Endodermal cell (in vitro differentiated cells): ENCODE data around the gene ASIC4. TPM values are rescaled to one million over a fixed set of nuclear protein-coding genes. Genes with fewer than 3 reads are reported as not detected.

Experiments
- DNase-seq: peaks from one replicate; pipeline ENCODE4 v3.0.0-alpha.2; 2017
- H3K27ac ChIP-seq: 2 replicates; pipeline ENCODE4 v1.5.1; 2013; ENCODE audit warnings: mild to moderate bottlenecking, low read depth, low read length, moderate library complexity
- H3K27me3 ChIP-seq: 2 replicates; pipeline ENCODE4 v1.6.1; 2013; ENCODE audit warnings: mild to moderate bottlenecking, low read length, moderate library complexity; ENCODE audit not compliant: insufficient read depth, control insufficient read depth, poor library complexity, severe bottlenecking
- H3K36me3 ChIP-seq: 2 replicates; pipeline ENCODE4 v1.7.0; 2013; ENCODE audit warnings: mild to moderate bottlenecking, low read length, moderate library complexity; ENCODE audit not compliant: control insufficient read depth, insufficient read depth
- H3K4me1 ChIP-seq: one replicate; pipeline ENCODE4 v1.7.0; 2013; ENCODE audit warnings: low read length; ENCODE audit not compliant: control insufficient read depth, insufficient read depth
- H3K4me3 ChIP-seq: 2 replicates; pipeline ENCODE4 v1.5.1; 2013; ENCODE audit warnings: mild to moderate bottlenecking, low read length, moderate library complexity
- H3K9ac ChIP-seq: 2 replicates; pipeline ENCODE4 v1.6.1; 2013; ENCODE audit warnings: mild to moderate bottlenecking, low read length, moderate library complexity; ENCODE audit not compliant: poor library complexity, severe bottlenecking; ENCODE audit errors: extremely low read depth
- H3K9me3 ChIP-seq: 2 replicates; pipeline ENCODE4 v1.6.1; 2013; ENCODE audit warnings: mild to moderate bottlenecking, low read length, moderate library complexity; ENCODE audit not compliant: control insufficient read depth
- H3K27ac Mint-ChIP-seq: 2 replicates; pipeline ENCODE4 v1.8.0; 2020; ENCODE audit warnings: mixed read lengths
- H3K27me3 Mint-ChIP-seq: 2 replicates; pipeline ENCODE4 v1.8.0; 2021; ENCODE audit warnings: mild to moderate bottlenecking, mixed read lengths; ENCODE audit not compliant: insufficient read depth
- H3K36me3 Mint-ChIP-seq: 2 replicates; pipeline ENCODE4 v1.8.0; 2020; ENCODE audit warnings: low read depth, mixed read lengths
- H3K4me1 Mint-ChIP-seq: 2 replicates; pipeline ENCODE4 v1.8.0; 2020; ENCODE audit warnings: mixed read lengths
- H3K4me3 Mint-ChIP-seq: 2 replicates; pipeline ENCODE4 v1.8.0; 2020; ENCODE audit warnings: mild to moderate bottlenecking, moderate library complexity, mixed read lengths
- H3K9me3 Mint-ChIP-seq: 2 replicates; pipeline ENCODE4 v1.8.0; 2020; ENCODE audit warnings: mild to moderate bottlenecking, mixed read lengths
- WGBS, 2 experiments: methylation state at CpG; one replicate each; pipeline versions ENCODE4 v1.1.5 to v1.1.7; 2013; ENCODE audit warnings: missing lambda C conversion rate in 2 of 2, mixed read lengths in 1 of 2; ENCODE audit not compliant: insufficient coverage in 1 of 2, insufficient read length in 1 of 2; 5-methylcytosine and 5-hydroxymethylcytosine counted together
- total RNA-seq, 2 donors: library from RNA; stranded (reverse); fragmentation: NEBNext Ultra II Directional in 1 of 2; extraction: Animal tissue kit (Norgen Biotek cat#: 25700) in 1 of 2; gene quantifications; 2 replicates in 1 of 2; 3 replicates in 1 of 2; pipeline ENCODE4 v1.2.1, GENCODE V29; 2021
- TF ChIP-seq, protein P1 (sequence below): fragments of 200-600 bp; sonication (generic); conservative IDR thresholded peaks from 2 replicates; pipeline ENCODE4 v1.5.0; 2021; ENCODE audit warnings: antibody characterized with exemption, mild to moderate bottlenecking

ASIC4 gene
- total RNA-seq, 2 donors from 2014 or later = 0.29 to 1.00 TPM

DNA sequence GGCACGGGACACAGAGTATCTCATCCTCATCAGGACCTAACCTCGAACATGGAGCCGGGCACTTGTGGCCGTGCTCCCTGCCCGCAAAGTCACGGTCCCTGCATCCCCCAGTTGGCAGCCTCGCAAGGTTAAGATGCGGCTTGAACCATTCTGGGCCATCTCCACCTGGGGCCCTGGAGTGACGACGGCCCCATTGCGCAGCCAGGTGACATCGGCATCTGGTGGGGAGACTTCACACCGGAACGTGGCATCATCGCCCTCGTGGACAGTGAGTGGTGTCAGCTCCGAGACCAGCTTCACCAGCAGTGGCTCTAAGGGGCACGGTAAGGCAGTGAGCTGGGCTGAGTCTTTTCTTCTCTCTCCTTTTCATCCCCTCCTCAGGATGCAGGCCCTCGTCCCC, 42.1 kb downstream of the ASIC4 start:
- Histone ChIP-seq H3K27me3 (peaks cover 17% of the 10 kb centered on the region), H3K36me3 (no peaks in the 10 kb centered on the region), H3K4me1 (peaks cover 10% of the 10 kb centered on the region), H3K9ac (no peak overlapping the region), H3K27ac (no peak overlapping the region), H3K9me3 (no peaks in the 10 kb centered on the region), H3K4me3 (no peak overlapping the region)
- H3K4me3 Mint-ChIP-seq = no peak overlapping the region
- TF ChIP-seq, protein P1, sequence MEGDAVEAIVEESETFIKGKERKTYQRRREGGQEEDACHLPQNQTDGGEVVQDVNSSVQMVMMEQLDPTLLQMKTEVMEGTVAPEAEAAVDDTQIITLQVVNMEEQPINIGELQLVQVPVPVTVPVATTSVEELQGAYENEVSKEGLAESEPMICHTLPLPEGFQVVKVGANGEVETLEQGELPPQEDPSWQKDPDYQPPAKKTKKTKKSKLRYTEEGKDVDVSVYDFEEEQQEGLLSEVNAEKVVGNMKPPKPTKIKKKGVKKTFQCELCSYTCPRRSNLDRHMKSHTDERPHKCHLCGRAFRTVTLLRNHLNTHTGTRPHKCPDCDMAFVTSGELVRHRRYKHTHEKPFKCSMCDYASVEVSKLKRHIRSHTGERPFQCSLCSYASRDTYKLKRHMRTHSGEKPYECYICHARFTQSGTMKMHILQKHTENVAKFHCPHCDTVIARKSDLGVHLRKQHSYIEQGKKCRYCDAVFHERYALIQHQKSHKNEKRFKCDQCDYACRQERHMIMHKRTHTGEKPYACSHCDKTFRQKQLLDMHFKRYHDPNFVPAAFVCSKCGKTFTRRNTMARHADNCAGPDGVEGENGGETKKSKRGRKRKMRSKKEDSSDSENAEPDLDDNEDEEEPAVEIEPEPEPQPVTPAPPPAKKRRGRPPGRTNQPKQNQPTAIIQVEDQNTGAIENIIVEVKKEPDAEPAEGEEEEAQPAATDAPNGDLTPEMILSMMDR = no peak
- DNase-seq = no peak
- no peak overlapping the region for H3K27ac Mint-ChIP-seq
- 96 to 99% methylated on average over 18 to 19 of the region's 19 CpGs for WGBS, 2 experiments
- H3K9me3 Mint-ChIP-seq = no peaks in the 10 kb centered on the region
- H3K36me3 Mint-ChIP-seq = peaks cover 31% of the 10 kb centered on the region
- H3K4me1 Mint-ChIP-seq = peaks cover 9% of the 10 kb centered on the region
- H3K27me3 Mint-ChIP-seq = peaks cover 24% of the 10 kb centered on the region

DNA sequence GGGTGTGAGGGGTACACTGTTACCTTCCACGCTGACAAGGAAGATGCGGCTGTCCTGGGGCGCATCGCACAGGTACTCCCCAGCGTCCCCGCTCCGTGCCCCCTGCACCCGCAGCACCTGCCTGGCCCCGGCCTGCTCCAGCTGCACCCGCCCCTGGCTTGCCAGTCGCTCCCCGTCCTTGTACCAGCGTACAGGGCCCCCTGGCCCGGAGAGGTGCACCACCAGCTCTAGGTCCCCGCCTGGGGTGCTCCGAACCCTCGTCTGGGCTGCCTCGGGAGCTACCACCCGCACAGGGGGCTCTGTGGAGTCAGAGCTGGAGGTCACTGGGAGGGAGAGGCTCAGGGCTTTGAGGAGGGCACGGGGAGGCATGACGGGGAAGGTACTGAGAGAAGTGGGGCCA, 43.0 kb downstream of the ASIC4 start:
- Histone ChIP-seq H3K27ac (no peak overlapping the region), H3K4me1 (peaks cover 11% of the 10 kb centered on the region), H3K4me3 (no peak overlapping the region), H3K27me3 (peaks cover 12% of the 10 kb centered on the region), H3K9ac (no peak overlapping the region), H3K9me3 (no peaks in the 10 kb centered on the region), H3K36me3 (no peaks in the 10 kb centered on the region)
- 92 to 95% methylated on average over 7 to 21 of the region's 21 CpGs for WGBS, 2 experiments
- Mint-ChIP-seq H3K4me3 (no peak overlapping the region), H3K4me1 (peaks cover 18% of the 10 kb centered on the region), H3K9me3 (no peaks in the 10 kb centered on the region), H3K27ac (no peak overlapping the region), H3K27me3 (peaks cover 19% of the 10 kb centered on the region), H3K36me3 (peaks cover 35% of the 10 kb centered on the region)
- DNase-seq = no peak
- TF ChIP-seq, protein P1 = no peak

DNA sequence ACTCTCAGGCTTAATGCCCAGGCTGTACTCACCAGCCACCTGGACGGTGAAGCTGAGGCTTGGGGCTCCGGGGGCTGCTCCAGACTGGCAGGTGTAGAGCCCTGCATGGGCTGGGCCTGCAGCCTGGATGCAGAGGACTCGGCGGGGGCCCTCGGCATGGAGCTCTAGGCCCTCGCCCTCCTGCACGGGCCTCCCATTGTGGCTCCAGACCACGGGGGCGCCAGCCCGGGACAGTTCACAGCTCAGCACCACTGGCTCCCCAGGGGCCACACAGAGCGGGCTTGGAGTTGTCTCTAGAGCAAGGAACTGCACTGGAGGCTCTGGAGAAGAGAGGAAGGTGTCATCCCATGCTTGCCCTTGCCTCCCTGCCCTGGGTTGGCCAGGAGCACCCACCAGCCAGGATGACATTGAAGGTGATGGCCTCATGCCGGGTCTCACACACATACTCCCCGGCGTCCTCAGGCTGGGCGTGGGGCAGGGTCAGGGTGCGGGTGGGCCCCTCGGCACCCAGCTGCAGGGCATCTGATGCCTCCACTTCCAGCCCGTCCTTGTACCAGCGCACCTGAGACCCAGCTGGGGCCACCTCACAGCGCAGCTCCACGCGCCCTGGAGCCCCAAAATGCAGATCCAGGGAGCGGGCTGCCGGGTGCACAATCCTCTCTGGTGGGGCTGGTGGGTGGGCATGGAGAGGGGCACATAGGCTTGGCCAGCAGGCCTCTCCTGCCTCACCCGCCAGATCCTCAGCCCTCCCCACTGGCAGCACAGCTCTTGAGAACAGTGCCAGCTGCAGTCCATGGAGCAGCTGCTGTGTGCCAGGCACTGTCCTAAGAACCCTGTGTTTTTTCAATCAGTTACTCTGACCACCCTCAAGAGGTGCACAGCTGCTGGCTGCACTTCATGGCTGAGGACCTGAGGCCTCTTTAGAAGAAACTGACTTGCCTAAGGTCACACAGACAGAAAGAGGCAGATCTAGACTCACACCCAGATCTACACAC, 43.8 kb downstream of the ASIC4 start:
- H3K9me3 Mint-ChIP-seq = no peaks in the 10 kb centered on the region
- Histone ChIP-seq H3K4me3 (no peak overlapping the region), H3K27ac (no peak overlapping the region), H3K4me1 (peaks cover 8% of the 10 kb centered on the region), H3K9ac (no peak overlapping the region), H3K36me3 (no peaks in the 10 kb centered on the region), H3K9me3 (no peaks in the 10 kb centered on the region), H3K27me3 (peaks cover 8% of the 10 kb centered on the region)
- H3K4me3 Mint-ChIP-seq = no peak overlapping the region
- peaks cover 25% of the 10 kb centered on the region for H3K4me1 Mint-ChIP-seq
- TF ChIP-seq, protein P1 = no peak
- no peak for DNase-seq
- H3K36me3 Mint-ChIP-seq = peaks cover 42% of the 10 kb centered on the region
- H3K27me3 Mint-ChIP-seq = peaks cover 17% of the 10 kb centered on the region
- 90 to 92% methylated on average over 15 to 25 of the region's 25 CpGs for WGBS, 2 experiments
- no peak overlapping the region for H3K27ac Mint-ChIP-seq
